ENCODE measurements around the gene KCNN2. TPM values are rescaled to one million over a fixed set of nuclear protein-coding genes. Genes with fewer than 3 reads are reported as not detected.

The KCNN2 gene
- total RNA-seq, 3 donors from 2014 or later: 0.16 to 0.33 TPM; not detected in 1

- H3K27ac ChIP-seq: no peak overlapping the region
- TF ChIP-seq POLR2A (IDR thresholded peaks at IDR 0.05) (no peak), CTCF (IDR thresholded peaks at IDR 0.05) (no peak)
Measured at GRCh38 chr5:114435885-114436299, 74.0 kb downstream of the KCNN2 start.

DNA sequence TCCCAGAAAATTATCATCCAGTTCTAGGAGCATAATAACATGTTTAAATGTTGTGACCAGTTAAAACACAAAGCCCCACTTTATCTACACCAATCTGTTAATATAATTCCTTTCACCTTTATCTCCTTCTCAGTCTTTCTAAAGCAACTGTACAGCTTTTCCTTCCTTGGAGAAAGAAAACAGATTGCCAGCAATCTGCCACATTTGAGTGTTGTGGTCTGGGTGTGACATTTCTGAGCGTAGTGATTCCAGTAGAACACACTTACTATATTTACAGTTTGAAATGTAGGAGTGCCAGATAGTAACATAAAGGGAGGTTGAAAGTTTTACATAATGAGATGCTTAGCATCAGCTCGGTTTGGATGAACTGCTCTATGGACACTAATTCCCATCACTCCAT lies 76.1 kb downstream of the KCNN2 start:
- H3K36me3 ChIP-seq: no peaks in the 10 kb centered on the region
- TF ChIP-seq POLR2AphosphoS5 (IDR thresholded peaks at IDR 0.05) (no peak), CTCF (IDR thresholded peaks at IDR 0.05) (no peak)
- no peaks in the 10 kb centered on the region for H3K9me3 ChIP-seq
- no peak overlapping the region for H3K27ac ChIP-seq
- intact Hi-C loops (cut with DNase I; ENCODE audit: low total_unique reads): no loop called here
- H3K4me3 ChIP-seq: no peak overlapping the region
- no peaks in the 10 kb centered on the region for H3K4me1 ChIP-seq
- DNase-seq (ENCODE audit: low spot score in 2 of 2): no peak
- no peaks in the 10 kb centered on the region for H3K27me3 ChIP-seq

More at GRCh38 chr5:114435885-114436299, 74.0 kb downstream of the KCNN2 start:
- H3K9me3 ChIP-seq: no peaks in the 10 kb centered on the region
- H3K4me1 ChIP-seq: no peaks in the 10 kb centered on the region
- H3K36me3 ChIP-seq: no peaks in the 10 kb centered on the region
- no peak overlapping the region for H3K4me3 ChIP-seq
- DNase-seq (ENCODE audit: low spot score in 2 of 2): no peak
- no peaks in the 10 kb centered on the region for H3K27me3 ChIP-seq
- intact Hi-C loops (cut with DNase I; ENCODE audit: low total_unique reads): no loop called here

- no peak for TF ChIP-seq POLR2A (IDR thresholded peaks at IDR 0.05)
- TF ChIP-seq POLR2AphosphoS5 (IDR thresholded peaks at IDR 0.05): no peak
- no peak for TF ChIP-seq CTCF (IDR thresholded peaks at IDR 0.05)
- Histone ChIP-seq H3K4me3 (no peak overlapping the region), H3K4me1 (no peaks in the 10 kb centered on the region), H3K27me3 (no peaks in the 10 kb centered on the region), H3K36me3 (no peaks in the 10 kb centered on the region), H3K27ac (no peak overlapping the region), H3K9me3 (no peaks in the 10 kb centered on the region)
- DNase-seq (ENCODE audit: low spot score in 2 of 2): no peak
- intact Hi-C loops (cut with DNase I; ENCODE audit: low total_unique reads): no loop called here
Measured at GRCh38 chr5:114438471-114438870, 76.6 kb downstream of the KCNN2 start.

- Histone ChIP-seq H3K4me3 (no peak overlapping the region), H3K9me3 (no peaks in the 10 kb centered on the region), H3K27me3 (no peaks in the 10 kb centered on the region), H3K4me1 (no peaks in the 10 kb centered on the region), H3K36me3 (no peaks in the 10 kb centered on the region), H3K27ac (no peak overlapping the region)
- TF ChIP-seq POLR2AphosphoS5 (IDR thresholded peaks at IDR 0.05) (no peak), CTCF (IDR thresholded peaks at IDR 0.05) (no peak), POLR2A (IDR thresholded peaks at IDR 0.05) (no peak)
- DNase-seq (ENCODE audit: low spot score in 2 of 2): no peak
- intact Hi-C loops (cut with DNase I; ENCODE audit: low total_unique reads): no loop called here
Measured at GRCh38 chr5:114447084-114447773, 85.4 kb downstream of the KCNN2 start.

DNA sequence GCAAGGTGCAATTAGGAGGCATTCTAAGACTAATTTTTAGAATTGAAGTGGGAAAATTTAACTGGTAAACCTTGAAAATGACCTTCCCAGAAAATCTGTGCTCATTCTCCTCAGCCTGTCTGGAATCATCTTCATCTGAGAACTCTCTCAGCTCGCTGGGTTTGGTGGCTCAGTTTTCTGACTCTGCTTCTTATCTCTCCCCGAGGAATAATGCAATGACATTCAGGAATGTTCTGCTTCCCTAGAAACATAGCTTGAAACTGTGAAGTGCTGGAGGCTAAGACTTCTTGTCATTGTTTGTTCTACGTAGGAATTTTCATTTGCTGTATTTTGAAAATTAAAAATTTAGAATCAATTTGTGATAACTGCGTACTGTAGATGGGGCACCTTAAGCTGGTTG lies 86.6 kb downstream of the KCNN2 start:
- intact Hi-C loops (cut with DNase I; ENCODE audit: low total_unique reads): no loop called here
- Histone ChIP-seq H3K36me3 (no peaks in the 10 kb centered on the region), H3K27me3 (no peaks in the 10 kb centered on the region), H3K27ac (no peak overlapping the region), H3K9me3 (no peaks in the 10 kb centered on the region), H3K4me3 (no peak overlapping the region), H3K4me1 (no peaks in the 10 kb centered on the region)
- TF ChIP-seq POLR2AphosphoS5 (IDR thresholded peaks at IDR 0.05): no peak
- TF ChIP-seq POLR2A (IDR thresholded peaks at IDR 0.05): no peak
- TF ChIP-seq CTCF (IDR thresholded peaks at IDR 0.05): no peak
- DNase-seq (ENCODE audit: low spot score in 2 of 2): no peak

Data from breast epithelium (tissue), 4 donors.